Measurements from ENCODE around the gene A3GALT2. TPM values are rescaled to one million over a fixed set of nuclear protein-coding genes. Genes with fewer than 3 reads are reported as not detected.

Gene A3GALT2
- polyA plus RNA-seq, 1 of the 3 experiments (the other 2 are of a cell fraction) = 0.07 TPM

DNA sequence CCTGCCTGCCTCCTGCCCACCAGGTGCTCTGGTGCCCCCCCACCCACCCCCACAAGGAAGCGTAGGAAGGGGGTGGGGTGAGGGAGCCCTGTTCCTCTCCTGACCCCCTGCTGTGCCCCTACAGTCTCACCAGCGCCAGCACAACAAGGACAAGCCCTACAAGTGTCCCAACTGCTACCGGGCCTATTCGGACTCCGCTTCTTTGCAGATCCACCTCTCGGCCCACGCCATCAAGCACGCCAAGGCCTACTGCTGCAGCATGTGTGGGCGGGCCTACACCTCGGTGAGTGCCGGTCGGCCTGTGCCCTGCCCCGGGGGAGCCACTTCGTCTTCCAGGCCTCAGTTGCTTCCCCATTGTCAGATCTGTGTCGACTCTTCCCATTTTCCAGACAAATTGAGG, 25.9 kb downstream of the A3GALT2 start:
- Histone ChIP-seq H2AFZ (ENCODE audit: low read depth) (no peak overlapping the region), H3K79me2 (ENCODE audit: insufficient read depth) (peaks cover 3% of the 10 kb centered on the region; the same call in 1 of the 2 replicates), H3K4me3 (ENCODE audit: low read depth in 2 of 2, low read length in 1 of 2) (no peak overlapping the region), H3K4me1 (ENCODE audit: control insufficient read depth in 1 of 2, insufficient read depth in 2 of 2, low read depth in 1 of 2, low read length in 1 of 2) (no peaks in the 10 kb centered on the region), H4K20me1 (ENCODE audit: insufficient read depth) (0 out of 2 replicates have a peak, but pooled peaks cover 8% of the 10 kb centered on the region), H3K9me2 (no peaks in the 10 kb centered on the region), H3K9ac (no peak overlapping the region), H3K4me2 (no peak overlapping the region), H3K36me3 (replicated peaks in 1 of 2; ENCODE audit: control insufficient read depth in 1 of 2, insufficient read depth in 2 of 2, low read length in 1 of 2) (peaks cover 16 to 45% of the 10 kb centered on the region in 2 experiments), H3F3A (replicated peaks; ENCODE audit: insufficient read depth) (no peaks in the 10 kb centered on the region), H3K27me3 (ENCODE audit: insufficient read depth) (no peaks in the 10 kb centered on the region), H3K27ac (ENCODE audit: low read depth in 2 of 2, low read length in 1 of 2) (no peak overlapping the region; a peak in 1 of 4 replicates), H3K9me3 (no peaks in the 10 kb centered on the region)
- WGBS (ENCODE audit: low lambda C conversion rate) = 65% methylated on average over 9 of the region's 15 CpGs
- no peak for DNase-seq
- ChIA-PET CTCF (interaction anchor here (0.6 to 7.7 kb wide), 59 partner anchors 8 to 318 kb away, joined by 3 to 167 read pairs (median 4); partner anchors contain the start of gene ZSCAN20), POLR2A (interaction anchor here (0.9 to 1.0 kb wide), 2 partner anchors 55 to 114 kb away, joined by 3 to 6 read pairs; no protein-coding TSS in a partner anchor)
- no peak for TF ChIP-seq TAF1 (IDR thresholded peaks at IDR 0.05; ENCODE audit: borderline replicate concordance, low read depth, low read length)
- TF ChIP-seq, protein P1, sequence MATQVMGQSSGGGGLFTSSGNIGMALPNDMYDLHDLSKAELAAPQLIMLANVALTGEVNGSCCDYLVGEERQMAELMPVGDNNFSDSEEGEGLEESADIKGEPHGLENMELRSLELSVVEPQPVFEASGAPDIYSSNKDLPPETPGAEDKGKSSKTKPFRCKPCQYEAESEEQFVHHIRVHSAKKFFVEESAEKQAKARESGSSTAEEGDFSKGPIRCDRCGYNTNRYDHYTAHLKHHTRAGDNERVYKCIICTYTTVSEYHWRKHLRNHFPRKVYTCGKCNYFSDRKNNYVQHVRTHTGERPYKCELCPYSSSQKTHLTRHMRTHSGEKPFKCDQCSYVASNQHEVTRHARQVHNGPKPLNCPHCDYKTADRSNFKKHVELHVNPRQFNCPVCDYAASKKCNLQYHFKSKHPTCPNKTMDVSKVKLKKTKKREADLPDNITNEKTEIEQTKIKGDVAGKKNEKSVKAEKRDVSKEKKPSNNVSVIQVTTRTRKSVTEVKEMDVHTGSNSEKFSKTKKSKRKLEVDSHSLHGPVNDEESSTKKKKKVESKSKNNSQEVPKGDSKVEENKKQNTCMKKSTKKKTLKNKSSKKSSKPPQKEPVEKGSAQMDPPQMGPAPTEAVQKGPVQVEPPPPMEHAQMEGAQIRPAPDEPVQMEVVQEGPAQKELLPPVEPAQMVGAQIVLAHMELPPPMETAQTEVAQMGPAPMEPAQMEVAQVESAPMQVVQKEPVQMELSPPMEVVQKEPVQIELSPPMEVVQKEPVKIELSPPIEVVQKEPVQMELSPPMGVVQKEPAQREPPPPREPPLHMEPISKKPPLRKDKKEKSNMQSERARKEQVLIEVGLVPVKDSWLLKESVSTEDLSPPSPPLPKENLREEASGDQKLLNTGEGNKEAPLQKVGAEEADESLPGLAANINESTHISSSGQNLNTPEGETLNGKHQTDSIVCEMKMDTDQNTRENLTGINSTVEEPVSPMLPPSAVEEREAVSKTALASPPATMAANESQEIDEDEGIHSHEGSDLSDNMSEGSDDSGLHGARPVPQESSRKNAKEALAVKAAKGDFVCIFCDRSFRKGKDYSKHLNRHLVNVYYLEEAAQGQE (IDR thresholded peaks at IDR 0.05; ENCODE audit: low read depth, low read length) = no peak
- TF ChIP-seq RCOR1 (IDR thresholded peaks at IDR 0.05; ENCODE audit: low read length) = no peak

DNA sequence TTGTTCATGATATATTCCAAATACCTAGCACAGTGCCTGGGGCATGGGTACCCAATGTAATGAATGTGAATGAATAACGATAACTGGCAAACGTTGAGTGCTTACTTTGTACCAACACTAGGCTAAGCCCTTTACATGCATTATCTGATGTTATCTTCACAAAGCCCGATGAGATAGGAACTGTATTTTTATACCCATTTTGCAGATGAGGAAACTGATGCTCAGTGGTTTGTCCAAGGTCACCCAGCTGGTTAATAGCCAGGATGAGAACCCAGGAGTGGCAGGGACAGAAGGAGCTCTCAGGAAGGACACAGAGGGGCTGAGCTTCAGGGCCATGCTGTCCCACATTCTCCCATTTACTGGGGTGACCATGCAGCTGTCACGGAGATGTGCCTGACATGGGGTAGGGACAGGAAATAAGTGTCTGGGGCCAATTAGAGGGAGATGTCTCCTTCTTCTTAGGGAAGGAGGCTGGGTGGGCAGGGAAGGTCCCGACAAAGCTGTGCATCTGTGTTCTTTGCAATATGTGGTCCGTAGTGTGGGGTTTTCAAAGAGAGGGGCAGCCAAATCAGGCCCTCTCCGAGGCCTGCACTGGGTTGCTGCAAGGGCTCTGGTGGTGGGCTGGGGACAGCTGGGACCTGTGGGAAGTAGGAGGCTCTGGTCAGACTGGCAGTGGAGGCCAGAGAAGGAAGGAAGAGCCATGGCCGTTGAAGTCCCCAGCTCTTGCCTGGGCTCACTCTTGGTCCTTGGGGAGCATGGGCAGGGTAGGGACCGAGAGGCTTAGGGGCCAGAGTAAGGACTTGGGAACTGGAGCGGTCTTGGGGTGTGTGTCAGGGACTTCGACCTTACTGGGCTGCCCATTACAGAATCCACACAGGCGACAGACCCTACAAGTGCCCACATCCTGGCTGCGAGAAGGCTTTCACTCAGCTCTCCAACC, 26.6 kb downstream of the A3GALT2 start:
- ChIA-PET POLR2A (no interaction called here), CTCF (interaction anchor here (0.6 to 7.7 kb wide), 16 partner anchors 11 to 318 kb away, joined by 3 to 167 read pairs (median 4); partner anchors contain the start of genes A3GALT2 and ZSCAN20)
- no peak for TF ChIP-seq ELF1 (IDR thresholded peaks at IDR 0.05)
- no peak for TF ChIP-seq NRF1 (IDR thresholded peaks at IDR 0.05; ENCODE audit: low read depth, low read length)
- TF ChIP-seq, protein P2, sequence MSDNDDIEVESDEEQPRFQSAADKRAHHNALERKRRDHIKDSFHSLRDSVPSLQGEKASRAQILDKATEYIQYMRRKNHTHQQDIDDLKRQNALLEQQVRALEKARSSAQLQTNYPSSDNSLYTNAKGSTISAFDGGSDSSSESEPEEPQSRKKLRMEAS (IDR thresholded peaks at IDR 0.05; ENCODE audit: low read depth) = no peak
- no peak for TF ChIP-seq MEF2A (IDR thresholded peaks at IDR 0.05; ENCODE audit: borderline replicate concordance, low read depth)
- no peak for TF ChIP-seq RFX5 (IDR thresholded peaks at IDR 0.05; ENCODE audit: low read length)
- no peak for TF ChIP-seq MXI1 (IDR thresholded peaks at IDR 0.05; ENCODE audit: low read depth, low read length)
- no peak for TF ChIP-seq RAD21 (IDR thresholded peaks at IDR 0.05; ENCODE audit: low read length)
- TF ChIP-seq RXRA (IDR thresholded peaks at IDR 0.05; ENCODE audit: borderline replicate concordance, low read depth) = no peak
- TF ChIP-seq, protein P3, sequence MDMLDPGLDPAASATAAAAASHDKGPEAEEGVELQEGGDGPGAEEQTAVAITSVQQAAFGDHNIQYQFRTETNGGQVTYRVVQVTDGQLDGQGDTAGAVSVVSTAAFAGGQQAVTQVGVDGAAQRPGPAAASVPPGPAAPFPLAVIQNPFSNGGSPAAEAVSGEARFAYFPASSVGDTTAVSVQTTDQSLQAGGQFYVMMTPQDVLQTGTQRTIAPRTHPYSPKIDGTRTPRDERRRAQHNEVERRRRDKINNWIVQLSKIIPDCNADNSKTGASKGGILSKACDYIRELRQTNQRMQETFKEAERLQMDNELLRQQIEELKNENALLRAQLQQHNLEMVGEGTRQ (IDR thresholded peaks at IDR 0.05; ENCODE audit: borderline replicate concordance, low read depth, low read length) = no peak
- TF ChIP-seq TAF1 (IDR thresholded peaks at IDR 0.05; ENCODE audit: borderline replicate concordance, low read depth, low read length) = no peak
- TF ChIP-seq CHD2 (IDR thresholded peaks at IDR 0.05; ENCODE audit: low read length, partially characterized antibody) = no peak
- no peak for TF ChIP-seq FOXJ3 (CRISPR knock-in tag; IDR thresholded peaks at IDR 0.05)
- TF ChIP-seq TEAD4 (IDR thresholded peaks at IDR 0.05; ENCODE audit: borderline replicate concordance, insufficient read depth) = no peak
- TF ChIP-seq RCOR1 (IDR thresholded peaks at IDR 0.05; ENCODE audit: low read length) = no peak

More for the DNA sequence above, 26.6 kb downstream of the A3GALT2 start:
- peaks cover 21 to 48% of the 10 kb centered on the region in 2 experiments for H3K36me3 ChIP-seq (replicated peaks in 1 of 2; ENCODE audit: control insufficient read depth in 1 of 2, insufficient read depth in 2 of 2, low read length in 1 of 2)
- 0 out of 2 replicates have a peak, but pooled peaks cover 8% of the 10 kb centered on the region for H4K20me1 ChIP-seq (ENCODE audit: insufficient read depth)
- H3K27me3 ChIP-seq (ENCODE audit: insufficient read depth) = no peaks in the 10 kb centered on the region
- H3K9ac ChIP-seq = no peak overlapping the region
- H3K79me2 ChIP-seq (ENCODE audit: insufficient read depth) = peaks cover 3% of the 10 kb centered on the region; the same call in 1 of the 2 replicates
- no peak overlapping the region for H3K27ac ChIP-seq (ENCODE audit: low read depth in 2 of 2, low read length in 1 of 2)
- WGBS (ENCODE audit: low lambda C conversion rate) = 83% methylated on average over 10 of the region's 13 CpGs
- no peak for DNase-seq
- no peaks in the 10 kb centered on the region for H3K4me1 ChIP-seq (ENCODE audit: control insufficient read depth in 1 of 2, insufficient read depth in 2 of 2, low read depth in 1 of 2, low read length in 1 of 2)
- no peaks in the 10 kb centered on the region for H3K9me3 ChIP-seq
- no peak overlapping the region for H2AFZ ChIP-seq (ENCODE audit: low read depth)
- H3K4me3 ChIP-seq (ENCODE audit: low read depth in 2 of 2, low read length in 1 of 2) = no peak overlapping the region
- no peaks in the 10 kb centered on the region for H3F3A ChIP-seq (replicated peaks; ENCODE audit: insufficient read depth)
- no peaks in the 10 kb centered on the region for H3K9me2 ChIP-seq
- no peak overlapping the region for H3K4me2 ChIP-seq

Data from SK-N-SH (cell line).